Measurements from ENCODE around the gene LOX. TPM values are rescaled to one million over a fixed set of nuclear protein-coding genes. Genes with fewer than 3 reads are reported as not detected.

Gene LOX
- total RNA-seq, 1 experiment from 2014 or later, result 0.12 TPM

DNA sequence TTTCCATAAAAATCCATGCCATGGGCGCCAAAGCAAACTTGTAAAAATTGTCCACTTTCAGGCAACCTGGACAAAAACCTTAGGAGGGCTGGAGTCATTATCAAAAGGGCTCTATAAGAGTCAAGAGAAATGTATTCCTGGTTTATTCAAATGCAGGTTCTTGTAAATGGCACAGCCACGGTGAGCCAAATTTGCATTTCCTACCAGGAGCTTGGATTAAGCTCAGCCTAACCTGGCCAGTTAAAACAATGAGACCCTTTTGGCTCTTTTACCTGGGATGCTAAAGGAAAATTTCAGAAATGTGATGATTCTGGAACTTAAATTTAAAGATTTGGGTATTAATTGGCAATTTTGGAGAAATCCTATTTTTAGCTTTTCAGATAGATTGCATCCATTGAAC is 42.4 kb upstream of the LOX start:
- ATAC-seq, result no peak
- POLR2A ChIA-PET, result no interaction called here
- Histone ChIP-seq H3K9ac (ENCODE audit: low read length) (no peak overlapping the region), H3K4me1 (ENCODE audit: control insufficient read depth in 1 of 2, insufficient read depth in 2 of 2, low read length in 2 of 2) (peaks cover 0 to 6% of the 10 kb centered on the region in 2 experiments; a peak in 1 of 4 replicates), H2AFZ (ENCODE audit: low read depth, low read length, poor library complexity, severe bottlenecking) (no peak overlapping the region), H3K36me3 (ENCODE audit: control insufficient read depth in 1 of 2, insufficient read depth in 2 of 2, low read length in 2 of 2) (no peaks in the 10 kb centered on the region), H3K79me2 (ENCODE audit: insufficient read depth, low read length) (no peaks in the 10 kb centered on the region), H3K4me3 (replicated peaks in 1 of 2; ENCODE audit: low read depth in 1 of 2, low read length in 2 of 2) (no peak overlapping the region), H3K9me2 (ENCODE audit: insufficient read depth) (no peaks in the 10 kb centered on the region), H4K20me1 (ENCODE audit: insufficient read depth) (no peaks in the 10 kb centered on the region), H3K27ac (ENCODE audit: low read depth, low read length) (no peak overlapping the region), H3K4me2 (ENCODE audit: low read length) (no peak overlapping the region), H3K9me3 (ENCODE audit: control insufficient read depth in 1 of 2, insufficient read depth in 1 of 2, low read depth in 1 of 2, low read length in 2 of 2) (no peaks in the 10 kb centered on the region), H3K27me3 (ENCODE audit: insufficient read depth, low read length) (no peaks in the 10 kb centered on the region)
- no peak for DNase-seq (ENCODE audit: low read depth, low spot score)
- CTCF ChIA-PET, result no interaction called here
- RAD21 ChIA-PET (ENCODE audit: low non-redundant PET in 1 of 2, low total read pairs in 2 of 2, uncharacterized antibody in 2 of 2, unreplicated experiment in 2 of 2), result no interaction called here
- BruUV-seq (replicated peaks), result no TSS peak
- TF ChIP-seq EGR1 (IDR thresholded peaks at IDR 0.05; ENCODE audit: low read depth) (no peak), EZH2phosphoT487 (IDR thresholded peaks at IDR 0.05; ENCODE audit: borderline replicate concordance) (no peak), POLR2A (IDR thresholded peaks at IDR 0.05; ENCODE audit: borderline replicate concordance, extremely low read depth, insufficient read depth, insufficient read length) (no peak), SIN3A (IDR thresholded peaks at IDR 0.05; ENCODE audit: low read depth) (no peak), YY1 (IDR thresholded peaks at IDR 0.05; ENCODE audit: extremely low read depth, insufficient replicate concordance, low read depth, low read length) (no peak), POLR2AphosphoS5 (IDR thresholded peaks at IDR 0.05; ENCODE audit: low read depth, low read length) (no peak), CBX3 (IDR thresholded peaks at IDR 0.05; ENCODE audit: low read depth) (no peak), ELF1 (IDR thresholded peaks at IDR 0.05; ENCODE audit: borderline replicate concordance, low read depth) (no peak), ZNF274 (IDR thresholded peaks at IDR 0.05; ENCODE audit: low read depth, low read length) (no peak)
- intact Hi-C loops (cut with micrococcal nuclease), result no loop called here

DNA sequence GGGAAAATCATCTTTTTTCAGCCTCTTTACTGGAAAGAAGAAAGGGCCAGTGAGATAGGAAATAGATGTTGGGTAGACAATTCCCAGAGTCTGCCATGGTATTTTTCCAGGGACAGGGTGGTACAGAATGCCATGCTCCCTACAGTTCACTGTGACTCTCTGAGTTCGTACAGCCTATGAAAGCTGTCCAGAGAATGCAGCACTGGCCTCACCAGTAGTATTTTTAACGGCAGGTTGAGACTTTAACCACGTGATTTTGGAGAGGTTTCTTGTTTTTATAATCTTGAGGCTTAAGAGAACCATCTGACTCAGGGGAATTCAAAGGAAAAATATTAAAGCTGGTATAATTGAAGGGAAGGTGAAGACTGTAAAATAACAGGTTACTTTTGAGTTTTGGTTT is 41.1 kb upstream of the LOX start:
- H4K20me1 ChIP-seq (ENCODE audit: insufficient read depth), result no peaks in the 10 kb centered on the region
- H3K4me1 ChIP-seq (ENCODE audit: control insufficient read depth in 1 of 2, insufficient read depth in 2 of 2, low read length in 2 of 2), result peaks cover 0 to 6% of the 10 kb centered on the region in 2 experiments; a peak in 1 of 4 replicates
- H3K79me2 ChIP-seq (ENCODE audit: insufficient read depth, low read length), result no peaks in the 10 kb centered on the region
- H3K27ac ChIP-seq (ENCODE audit: low read depth, low read length), result no peak overlapping the region
- no peaks in the 10 kb centered on the region for H3K36me3 ChIP-seq (ENCODE audit: control insufficient read depth in 1 of 2, insufficient read depth in 2 of 2, low read length in 2 of 2)
- ATAC-seq (no peak), DNase-seq (ENCODE audit: low read depth, low spot score) (no peak)
- intact Hi-C loops (cut with micrococcal nuclease), result no loop called here
- H3K4me3 ChIP-seq (replicated peaks in 1 of 2; ENCODE audit: low read depth in 1 of 2, low read length in 2 of 2), result no peak overlapping the region
- no peak overlapping the region for H3K4me2 ChIP-seq (ENCODE audit: low read length)
- H3K9ac ChIP-seq (ENCODE audit: low read length), result no peak overlapping the region
- H3K27me3 ChIP-seq (ENCODE audit: insufficient read depth, low read length), result no peaks in the 10 kb centered on the region
- POLR2A ChIA-PET, result no interaction called here
- H3K9me2 ChIP-seq (ENCODE audit: insufficient read depth), result no peaks in the 10 kb centered on the region
- H3K9me3 ChIP-seq (ENCODE audit: control insufficient read depth in 1 of 2, insufficient read depth in 1 of 2, low read depth in 1 of 2, low read length in 2 of 2), result no peaks in the 10 kb centered on the region
- CTCF ChIA-PET, result no interaction called here
- H2AFZ ChIP-seq (ENCODE audit: low read depth, low read length, poor library complexity, severe bottlenecking), result no peak overlapping the region
- no TSS peak for BruUV-seq (replicated peaks)
- TF ChIP-seq SIN3A (IDR thresholded peaks at IDR 0.05; ENCODE audit: low read depth) (no peak), SRF (IDR thresholded peaks at IDR 0.05; ENCODE audit: low read depth) (no peak), ELF1 (IDR thresholded peaks at IDR 0.05; ENCODE audit: borderline replicate concordance, low read depth) (no peak), ZNF274 (IDR thresholded peaks at IDR 0.05; ENCODE audit: low read depth, low read length) (no peak), JUND (IDR thresholded peaks at IDR 0.05) (no peak), POLR2AphosphoS5 (IDR thresholded peaks at IDR 0.05; ENCODE audit: low read depth, low read length) (no peak), FOSL1 (IDR thresholded peaks at IDR 0.05; ENCODE audit: low read depth) (no peak), EGR1 (IDR thresholded peaks at IDR 0.05; ENCODE audit: low read depth) (no peak), SP1 (IDR thresholded peaks at IDR 0.05; ENCODE audit: low read depth) (no peak), EZH2phosphoT487 (IDR thresholded peaks at IDR 0.05; ENCODE audit: borderline replicate concordance) (no peak), CEBPB (IDR thresholded peaks at IDR 0.05; ENCODE audit: low read depth) (no peak), POLR2A (IDR thresholded peaks at IDR 0.05; ENCODE audit: borderline replicate concordance, extremely low read depth, insufficient read depth, insufficient read length) (no peak), EZH2 (IDR thresholded peaks at IDR 0.05) (no peak)
- TF ChIP-seq, protein P1, sequence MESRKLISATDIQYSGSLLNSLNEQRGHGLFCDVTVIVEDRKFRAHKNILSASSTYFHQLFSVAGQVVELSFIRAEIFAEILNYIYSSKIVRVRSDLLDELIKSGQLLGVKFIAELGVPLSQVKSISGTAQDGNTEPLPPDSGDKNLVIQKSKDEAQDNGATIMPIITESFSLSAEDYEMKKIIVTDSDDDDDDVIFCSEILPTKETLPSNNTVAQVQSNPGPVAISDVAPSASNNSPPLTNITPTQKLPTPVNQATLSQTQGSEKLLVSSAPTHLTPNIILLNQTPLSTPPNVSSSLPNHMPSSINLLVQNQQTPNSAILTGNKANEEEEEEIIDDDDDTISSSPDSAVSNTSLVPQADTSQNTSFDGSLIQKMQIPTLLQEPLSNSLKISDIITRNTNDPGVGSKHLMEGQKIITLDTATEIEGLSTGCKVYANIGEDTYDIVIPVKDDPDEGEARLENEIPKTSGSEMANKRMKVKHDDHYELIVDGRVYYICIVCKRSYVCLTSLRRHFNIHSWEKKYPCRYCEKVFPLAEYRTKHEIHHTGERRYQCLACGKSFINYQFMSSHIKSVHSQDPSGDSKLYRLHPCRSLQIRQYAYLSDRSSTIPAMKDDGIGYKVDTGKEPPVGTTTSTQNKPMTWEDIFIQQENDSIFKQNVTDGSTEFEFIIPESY (IDR thresholded peaks at IDR 0.05; ENCODE audit: extremely low read depth, insufficient replicate concordance, low read length), result no peak
- TF ChIP-seq, protein P2, sequence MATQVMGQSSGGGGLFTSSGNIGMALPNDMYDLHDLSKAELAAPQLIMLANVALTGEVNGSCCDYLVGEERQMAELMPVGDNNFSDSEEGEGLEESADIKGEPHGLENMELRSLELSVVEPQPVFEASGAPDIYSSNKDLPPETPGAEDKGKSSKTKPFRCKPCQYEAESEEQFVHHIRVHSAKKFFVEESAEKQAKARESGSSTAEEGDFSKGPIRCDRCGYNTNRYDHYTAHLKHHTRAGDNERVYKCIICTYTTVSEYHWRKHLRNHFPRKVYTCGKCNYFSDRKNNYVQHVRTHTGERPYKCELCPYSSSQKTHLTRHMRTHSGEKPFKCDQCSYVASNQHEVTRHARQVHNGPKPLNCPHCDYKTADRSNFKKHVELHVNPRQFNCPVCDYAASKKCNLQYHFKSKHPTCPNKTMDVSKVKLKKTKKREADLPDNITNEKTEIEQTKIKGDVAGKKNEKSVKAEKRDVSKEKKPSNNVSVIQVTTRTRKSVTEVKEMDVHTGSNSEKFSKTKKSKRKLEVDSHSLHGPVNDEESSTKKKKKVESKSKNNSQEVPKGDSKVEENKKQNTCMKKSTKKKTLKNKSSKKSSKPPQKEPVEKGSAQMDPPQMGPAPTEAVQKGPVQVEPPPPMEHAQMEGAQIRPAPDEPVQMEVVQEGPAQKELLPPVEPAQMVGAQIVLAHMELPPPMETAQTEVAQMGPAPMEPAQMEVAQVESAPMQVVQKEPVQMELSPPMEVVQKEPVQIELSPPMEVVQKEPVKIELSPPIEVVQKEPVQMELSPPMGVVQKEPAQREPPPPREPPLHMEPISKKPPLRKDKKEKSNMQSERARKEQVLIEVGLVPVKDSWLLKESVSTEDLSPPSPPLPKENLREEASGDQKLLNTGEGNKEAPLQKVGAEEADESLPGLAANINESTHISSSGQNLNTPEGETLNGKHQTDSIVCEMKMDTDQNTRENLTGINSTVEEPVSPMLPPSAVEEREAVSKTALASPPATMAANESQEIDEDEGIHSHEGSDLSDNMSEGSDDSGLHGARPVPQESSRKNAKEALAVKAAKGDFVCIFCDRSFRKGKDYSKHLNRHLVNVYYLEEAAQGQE (IDR thresholded peaks at IDR 0.05; ENCODE audit: low read depth), result no peak
- RAD21 ChIA-PET (ENCODE audit: low non-redundant PET in 1 of 2, low total read pairs in 2 of 2, uncharacterized antibody in 2 of 2, unreplicated experiment in 2 of 2), result no interaction called here
